ENCODE data around the gene DOCK6. TPM values are rescaled to one million over a fixed set of nuclear protein-coding genes. Genes with fewer than 3 reads are reported as not detected.

Gene DOCK6
- total RNA-seq, 1 experiment from 2014 or later = 82.4 TPM

DNA sequence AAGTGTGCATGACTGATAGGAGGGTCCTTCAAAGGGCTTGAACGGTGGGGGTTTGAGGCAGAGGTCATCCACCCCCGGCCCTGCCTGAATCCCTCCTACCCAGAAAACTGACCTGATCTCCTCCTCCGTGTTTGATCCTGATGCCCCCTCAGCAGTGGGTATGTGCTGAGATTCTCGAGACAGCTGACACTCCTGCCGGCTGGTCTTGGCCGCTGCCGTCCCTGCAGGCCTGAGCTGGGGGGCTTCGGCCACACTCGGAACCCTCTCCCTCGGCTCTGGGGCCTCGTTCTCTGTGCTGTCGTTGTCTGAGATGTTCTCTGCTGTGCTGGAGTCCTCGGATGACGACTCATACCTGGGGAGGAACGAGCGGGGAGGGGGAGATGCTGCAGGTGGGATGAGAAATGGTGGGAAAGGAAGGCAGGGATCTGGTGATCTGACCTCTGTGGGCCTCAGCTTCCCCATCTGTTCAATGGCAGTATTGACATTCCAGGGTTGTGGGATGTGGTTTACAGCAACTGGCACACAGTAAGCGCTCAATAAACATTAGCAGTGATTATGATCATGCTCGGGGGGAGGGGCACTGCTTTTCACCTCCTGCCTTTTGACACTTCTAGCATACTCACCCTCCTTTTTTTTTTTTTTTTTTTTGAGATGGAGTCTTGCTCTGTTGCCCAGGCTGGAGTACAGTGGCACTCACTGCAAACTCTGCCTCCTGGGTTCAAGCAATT, 85.7 kb downstream of the DOCK6 start:
- RAD21 ChIA-PET (ENCODE audit: low non-redundant PET in 1 of 2, low total read pairs in 2 of 2, uncharacterized antibody in 2 of 2, unreplicated experiment in 2 of 2) = no interaction called here
- Histone ChIP-seq H3K9ac (ENCODE audit: low read length) (no peak overlapping the region), H3K4me1 (ENCODE audit: control insufficient read depth in 1 of 2, insufficient read depth in 2 of 2, low read length in 2 of 2) (peaks cover 0 to 3% of the 10 kb centered on the region in 2 experiments; a peak in 1 of 4 replicates), H3K27ac (ENCODE audit: low read depth, low read length) (no peak overlapping the region), H2AFZ (ENCODE audit: low read depth, low read length, poor library complexity, severe bottlenecking) (no peak overlapping the region), H3K4me2 (ENCODE audit: low read length) (no peak overlapping the region), H3K79me2 (ENCODE audit: insufficient read depth, low read length) (no peaks in the 10 kb centered on the region), H3K9me2 (ENCODE audit: insufficient read depth) (no peaks in the 10 kb centered on the region), H3K36me3 (ENCODE audit: control insufficient read depth in 1 of 2, insufficient read depth in 2 of 2, low read length in 2 of 2) (peaks cover 0 to 20% of the 10 kb centered on the region in 2 experiments; a peak in 2 of 4 replicates), H3K9me3 (ENCODE audit: control insufficient read depth in 1 of 2, insufficient read depth in 1 of 2, low read depth in 1 of 2, low read length in 2 of 2) (no peaks in the 10 kb centered on the region), H3K27me3 (ENCODE audit: insufficient read depth, low read length) (no peaks in the 10 kb centered on the region), H3K4me3 (replicated peaks in 1 of 2; ENCODE audit: low read depth in 1 of 2, low read length in 2 of 2) (no peak overlapping the region), H4K20me1 (ENCODE audit: insufficient read depth) (no peaks in the 10 kb centered on the region)
- no TSS peak for BruUV-seq (replicated peaks)
- intact Hi-C loops (cut with micrococcal nuclease) = no loop called here
- no peak for DNase-seq (ENCODE audit: low read depth, low spot score)
- CTCF ChIA-PET = no interaction called here
- no peak for ATAC-seq
- POLR2A ChIA-PET = no interaction called here
- no peak for TF ChIP-seq ZFX (IDR thresholded peaks at IDR 0.05)
- TF ChIP-seq, protein P1, sequence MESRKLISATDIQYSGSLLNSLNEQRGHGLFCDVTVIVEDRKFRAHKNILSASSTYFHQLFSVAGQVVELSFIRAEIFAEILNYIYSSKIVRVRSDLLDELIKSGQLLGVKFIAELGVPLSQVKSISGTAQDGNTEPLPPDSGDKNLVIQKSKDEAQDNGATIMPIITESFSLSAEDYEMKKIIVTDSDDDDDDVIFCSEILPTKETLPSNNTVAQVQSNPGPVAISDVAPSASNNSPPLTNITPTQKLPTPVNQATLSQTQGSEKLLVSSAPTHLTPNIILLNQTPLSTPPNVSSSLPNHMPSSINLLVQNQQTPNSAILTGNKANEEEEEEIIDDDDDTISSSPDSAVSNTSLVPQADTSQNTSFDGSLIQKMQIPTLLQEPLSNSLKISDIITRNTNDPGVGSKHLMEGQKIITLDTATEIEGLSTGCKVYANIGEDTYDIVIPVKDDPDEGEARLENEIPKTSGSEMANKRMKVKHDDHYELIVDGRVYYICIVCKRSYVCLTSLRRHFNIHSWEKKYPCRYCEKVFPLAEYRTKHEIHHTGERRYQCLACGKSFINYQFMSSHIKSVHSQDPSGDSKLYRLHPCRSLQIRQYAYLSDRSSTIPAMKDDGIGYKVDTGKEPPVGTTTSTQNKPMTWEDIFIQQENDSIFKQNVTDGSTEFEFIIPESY (IDR thresholded peaks at IDR 0.05; ENCODE audit: extremely low read depth, insufficient replicate concordance, low read length) = no peak
- no peak for TF ChIP-seq POLR2AphosphoS5 (IDR thresholded peaks at IDR 0.05; ENCODE audit: low read depth, low read length)
- no peak for TF ChIP-seq EGR1 (IDR thresholded peaks at IDR 0.05; ENCODE audit: low read depth)
- no peak for TF ChIP-seq EZH2 (IDR thresholded peaks at IDR 0.05)
- TF ChIP-seq YY1 (IDR thresholded peaks at IDR 0.05; ENCODE audit: extremely low read depth, insufficient replicate concordance, low read depth, low read length) = no peak
- TF ChIP-seq CBX3 (IDR thresholded peaks at IDR 0.05; ENCODE audit: low read depth) = no peak
- no peak for TF ChIP-seq FOSL1 (IDR thresholded peaks at IDR 0.05; ENCODE audit: low read depth)
- no peak for TF ChIP-seq RAD21 (IDR thresholded peaks at IDR 0.05; ENCODE audit: low read depth)
- TF ChIP-seq, protein P2, sequence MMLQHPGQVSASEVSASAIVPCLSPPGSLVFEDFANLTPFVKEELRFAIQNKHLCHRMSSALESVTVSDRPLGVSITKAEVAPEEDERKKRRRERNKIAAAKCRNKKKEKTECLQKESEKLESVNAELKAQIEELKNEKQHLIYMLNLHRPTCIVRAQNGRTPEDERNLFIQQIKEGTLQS (IDR thresholded peaks at IDR 0.05) = no peak
- no peak for TF ChIP-seq CEBPB (IDR thresholded peaks at IDR 0.05; ENCODE audit: low read depth)
- no peak for TF ChIP-seq SRF (IDR thresholded peaks at IDR 0.05; ENCODE audit: low read depth)
- no peak for TF ChIP-seq ELF1 (IDR thresholded peaks at IDR 0.05; ENCODE audit: borderline replicate concordance, low read depth)
- no peak for TF ChIP-seq JUND (IDR thresholded peaks at IDR 0.05)
- TF ChIP-seq ZNF274 (IDR thresholded peaks at IDR 0.05; ENCODE audit: low read depth, low read length) = no peak
- TF ChIP-seq SIN3A (IDR thresholded peaks at IDR 0.05; ENCODE audit: low read depth) = no peak
- TF ChIP-seq, protein P3, sequence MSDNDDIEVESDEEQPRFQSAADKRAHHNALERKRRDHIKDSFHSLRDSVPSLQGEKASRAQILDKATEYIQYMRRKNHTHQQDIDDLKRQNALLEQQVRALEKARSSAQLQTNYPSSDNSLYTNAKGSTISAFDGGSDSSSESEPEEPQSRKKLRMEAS (IDR thresholded peaks at IDR 0.05) = no peak
